ENCODE results near the gene PKIB. TPM values are rescaled to one million over a fixed set of nuclear protein-coding genes. Genes with fewer than 3 reads are reported as not detected.

The PKIB gene
- total and polyA plus RNA-seq, 2 of the 4 experiments (the other 2 are of a cell fraction): 6.3 to 13.1 TPM

DNA sequence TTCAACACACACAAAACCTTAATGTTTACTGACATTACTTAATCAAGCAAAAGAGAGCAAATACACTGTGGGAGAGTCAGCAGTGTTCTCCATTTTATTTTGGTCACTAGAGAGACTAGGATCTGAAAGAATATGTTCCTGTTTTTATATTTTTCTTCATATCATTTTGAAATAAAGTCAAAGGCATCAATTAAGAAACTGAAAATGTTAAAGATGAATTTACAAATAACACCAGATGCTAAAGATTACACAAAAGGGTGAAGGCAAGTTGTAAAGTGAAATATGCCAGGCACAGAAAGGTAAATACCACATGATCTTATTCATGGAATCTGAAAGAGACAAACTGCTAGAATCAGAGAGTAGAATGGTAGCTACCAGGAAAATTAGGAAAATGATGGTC lies 109.0 kb downstream of the PKIB start:
- Histone ChIP-seq H2AFZ (replicated peaks; ENCODE audit: low read length, poor library complexity) (no peak overlapping the region), H3K4me3 (ENCODE audit: insufficient read depth, low read depth, low read length) (no peak overlapping the region), H3K27ac (ENCODE audit: insufficient read depth, low read length) (no peak overlapping the region), H3K36me3 (ENCODE audit: control insufficient read depth, insufficient read depth, low read length) (no peaks in the 10 kb centered on the region), H2BK15ac (ENCODE audit: low read depth, low read length) (no peak overlapping the region), H3K9me1 (ENCODE audit: insufficient read depth, low read length) (no peaks in the 10 kb centered on the region), H3K9me3 (ENCODE audit: control insufficient read depth, insufficient read depth, low read length) (no peaks in the 10 kb centered on the region), H2BK120ac (ENCODE audit: low read depth, low read length) (no peak overlapping the region), H4K5ac (ENCODE audit: low read depth, low read length) (no peak overlapping the region), H2AK5ac (ENCODE audit: low read depth, low read length) (no peak overlapping the region), H2BK5ac (ENCODE audit: low read depth, low read length, poor library complexity, severe bottlenecking) (no peak overlapping the region), H4K8ac (ENCODE audit: low read depth in 2 of 2, low read length in 2 of 2) (no peak overlapping the region), H3K4me2 (ENCODE audit: low read depth, low read length) (no peak overlapping the region), H4K20me1 (ENCODE audit: insufficient read depth, low read length) (no peaks in the 10 kb centered on the region), H3K14ac (replicated peaks; ENCODE audit: low read depth, low read length) (no peak overlapping the region), H4K91ac (ENCODE audit: insufficient read depth, low read depth, low read length) (no peak overlapping the region), H3K27me3 (ENCODE audit: control insufficient read depth, insufficient read depth, low read length) (no peaks in the 10 kb centered on the region), H3K9ac (ENCODE audit: low read depth, low read length) (no peak overlapping the region), H2BK20ac (ENCODE audit: low read depth, low read length) (no peak overlapping the region), H3K4me1 (ENCODE audit: control insufficient read depth, insufficient read depth, low read length) (peaks cover 4% of the 10 kb centered on the region; the same call in 1 of the 2 replicates), H3K4ac (ENCODE audit: low read depth, low read length) (no peak overlapping the region), H3K56ac (ENCODE audit: extremely low read depth, insufficient read depth, low read length) (no peak overlapping the region), H2AK9ac (replicated peaks; ENCODE audit: low read depth, low read length, poor library complexity) (no peak overlapping the region), H3K18ac (ENCODE audit: low read depth, low read length) (no peak overlapping the region), H3K79me1 (ENCODE audit: low read depth in 1 of 2, low read length in 2 of 2) (no peaks in the 10 kb centered on the region), H3K23ac (ENCODE audit: low read depth, low read length) (no peak overlapping the region)
- POLR2A ChIA-PET (ENCODE audit: unreplicated experiment): no interaction called here
- DNase-seq (no peak), ATAC-seq (ENCODE audit: low read depth) (no peak)
- in situ Hi-C loops (cut with MboI; ENCODE audit: low sequenced_read_pairs): no loop called here
- TF ChIP-seq CEBPB (IDR thresholded peaks at IDR 0.05; ENCODE audit: low read depth, low read length): no peak
- no peak for TF ChIP-seq MAZ (IDR thresholded peaks at IDR 0.05; ENCODE audit: borderline replicate concordance, low read depth, low read length)
- TF ChIP-seq CHD1 (IDR thresholded peaks at IDR 0.05; ENCODE audit: low read depth, low read length): no peak
- no peak for TF ChIP-seq FOS (IDR thresholded peaks at IDR 0.05; ENCODE audit: low read depth, low read length)
- TF ChIP-seq POLR2A (IDR thresholded peaks at IDR 0.05; ENCODE audit: low read depth, low read length): no peak
- no peak for TF ChIP-seq RCOR1 (IDR thresholded peaks at IDR 0.05; ENCODE audit: insufficient replicate concordance, low read length)
- TF ChIP-seq, protein P1, sequence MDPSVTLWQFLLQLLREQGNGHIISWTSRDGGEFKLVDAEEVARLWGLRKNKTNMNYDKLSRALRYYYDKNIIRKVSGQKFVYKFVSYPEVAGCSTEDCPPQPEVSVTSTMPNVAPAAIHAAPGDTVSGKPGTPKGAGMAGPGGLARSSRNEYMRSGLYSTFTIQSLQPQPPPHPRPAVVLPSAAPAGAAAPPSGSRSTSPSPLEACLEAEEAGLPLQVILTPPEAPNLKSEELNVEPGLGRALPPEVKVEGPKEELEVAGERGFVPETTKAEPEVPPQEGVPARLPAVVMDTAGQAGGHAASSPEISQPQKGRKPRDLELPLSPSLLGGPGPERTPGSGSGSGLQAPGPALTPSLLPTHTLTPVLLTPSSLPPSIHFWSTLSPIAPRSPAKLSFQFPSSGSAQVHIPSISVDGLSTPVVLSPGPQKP (IDR thresholded peaks at IDR 0.05; ENCODE audit: borderline replicate concordance, low read depth, low read length): no peak
- TF ChIP-seq, protein P2, sequence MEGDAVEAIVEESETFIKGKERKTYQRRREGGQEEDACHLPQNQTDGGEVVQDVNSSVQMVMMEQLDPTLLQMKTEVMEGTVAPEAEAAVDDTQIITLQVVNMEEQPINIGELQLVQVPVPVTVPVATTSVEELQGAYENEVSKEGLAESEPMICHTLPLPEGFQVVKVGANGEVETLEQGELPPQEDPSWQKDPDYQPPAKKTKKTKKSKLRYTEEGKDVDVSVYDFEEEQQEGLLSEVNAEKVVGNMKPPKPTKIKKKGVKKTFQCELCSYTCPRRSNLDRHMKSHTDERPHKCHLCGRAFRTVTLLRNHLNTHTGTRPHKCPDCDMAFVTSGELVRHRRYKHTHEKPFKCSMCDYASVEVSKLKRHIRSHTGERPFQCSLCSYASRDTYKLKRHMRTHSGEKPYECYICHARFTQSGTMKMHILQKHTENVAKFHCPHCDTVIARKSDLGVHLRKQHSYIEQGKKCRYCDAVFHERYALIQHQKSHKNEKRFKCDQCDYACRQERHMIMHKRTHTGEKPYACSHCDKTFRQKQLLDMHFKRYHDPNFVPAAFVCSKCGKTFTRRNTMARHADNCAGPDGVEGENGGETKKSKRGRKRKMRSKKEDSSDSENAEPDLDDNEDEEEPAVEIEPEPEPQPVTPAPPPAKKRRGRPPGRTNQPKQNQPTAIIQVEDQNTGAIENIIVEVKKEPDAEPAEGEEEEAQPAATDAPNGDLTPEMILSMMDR (conservative IDR thresholded peaks at IDR 0.05; ENCODE audit: low read depth, low read length): no peak
- TF ChIP-seq NFE2L2 (IDR thresholded peaks at IDR 0.05; ENCODE audit: low read depth, low read length): no peak
- no peak for TF ChIP-seq RAD21 (IDR thresholded peaks at IDR 0.05; ENCODE audit: low read length)
- TF ChIP-seq MAFK (IDR thresholded peaks at IDR 0.05; ENCODE audit: low read depth, low read length): no peak
- no TSS peak for BruUV-seq (replicated peaks)
- dilution Hi-C loops (cut with HindIII; ENCODE audit: low sequenced_read_pairs, unreplicated experiment): no loop called here
- CTCF ChIA-PET: interaction anchor here (2.1 kb wide), 1 partner anchor 120 kb away, joined by 9 read pairs; no protein-coding TSS in a partner anchor
- intact Hi-C loops (cut with micrococcal nuclease): no loop called here

Data from IMR-90 (cell line).